PC-9 (cell line): ENCODE measurements around the gene TRPT1. TPM values are rescaled to one million over a fixed set of nuclear protein-coding genes. Genes with fewer than 3 reads are reported as not detected.

ENCODE experiments used
- BruUV-seq: library from RNA; stranded (reverse); fragments of 400-500 nt; replicated peaks from 2 replicates; lab custom pipeline; 2021; lab: Mats Ljungman, UMichigan
- CTCF ChIA-PET: fragments of 300-600 bp; sonication (Branson Sonifier 250); formaldehyde crosslinking; loops from one replicate; lab custom pipeline; 2022; ENCODE audit warnings: antibody characterized with exemption; lab: Charles Lee
- POLR2A ChIA-PET: fragments of 300-600 bp; sonication (Branson Sonifier 250); formaldehyde crosslinking; loops from one replicate; lab custom pipeline; 2022; ENCODE audit warnings: antibody characterized with exemption; ENCODE audit not compliant: unreplicated experiment; lab: Charles Lee
- DNase-seq, 2 experiments: peaks; one replicate each; pipeline versions ENCODE4 v3.0.0 to v3.0.0-alpha.2; 2015 to 2022; ENCODE audit warnings: mixed read lengths in 1 of 2
- H2AFZ ChIP-seq: fragments of 200-600 bp; sonication (generic); 2 replicates; pipeline ENCODE4 v1.8.1; 2017; ENCODE audit warnings: antibody characterized with exemption
- H3F3A ChIP-seq: fragments of 200-600 bp; sonication (generic); 2 replicates; pipeline ENCODE4 v1.8.1; 2017; ENCODE audit warnings: antibody characterized with exemption, mild to moderate bottlenecking, low read depth; ENCODE audit not compliant: insufficient read depth
- H3K27ac ChIP-seq: fragments of 200-600 bp; sonication (generic); 2 replicates; pipeline ENCODE4 v1.6.1; 2016; ENCODE audit warnings: mixed run types
- H3K27me3 ChIP-seq: fragments of 200-600 bp; sonication (generic); 2 replicates; pipeline ENCODE4 v1.6.1; 2016; ENCODE audit warnings: low read depth, mixed run types; ENCODE audit not compliant: insufficient read depth
- H3K36me3 ChIP-seq: fragments of 200-600 bp; sonication (generic); 2 replicates; pipeline ENCODE4 v1.6.1; 2016; ENCODE audit warnings: low read depth, mixed run types
- H3K4me1 ChIP-seq: fragments of 200-600 bp; sonication (generic); replicated peaks from 2 replicates; pipeline ENCODE4 v1.6.1; 2016; ENCODE audit warnings: mixed run types; ENCODE audit not compliant: insufficient read depth
- H3K4me2 ChIP-seq: fragments of 200-600 bp; sonication (generic); 2 replicates; pipeline ENCODE4 v1.6.1; 2017; ENCODE audit warnings: mixed run types
- H3K4me3 ChIP-seq: fragments of 200-600 bp; sonication (generic); 2 replicates; pipeline ENCODE4 v1.6.1; 2016; ENCODE audit warnings: mixed run types
- H3K79me2 ChIP-seq: fragments of 200-600 bp; sonication (generic); 2 replicates; pipeline ENCODE4 v1.6.1; 2017; ENCODE audit warnings: low read depth, mixed run types
- H3K9me2 ChIP-seq: fragments of 200-600 bp; sonication (generic); 2 replicates; pipeline ENCODE4 v1.8.1; 2017; ENCODE audit warnings: mild to moderate bottlenecking; ENCODE audit not compliant: insufficient read depth
- H3K9me3 ChIP-seq: fragments of 200-600 bp; sonication (generic); 2 replicates; pipeline ENCODE4 v1.8.1; 2016; ENCODE audit warnings: low read depth; ENCODE audit not compliant: insufficient read depth
- H4K20me1 ChIP-seq: fragments of 200-600 bp; sonication (generic); 2 replicates; pipeline ENCODE4 v1.8.1; 2017; ENCODE audit not compliant: insufficient read depth
- CTCF ChIP-seq: fragments of 200-600 bp; sonication (generic); conservative IDR thresholded peaks from 2 replicates; pipeline ENCODE4 v1.6.1; 2017; ENCODE audit warnings: mixed run types, antibody characterized with exemption, mild to moderate bottlenecking, moderate library complexity
- EZH2 ChIP-seq: fragments of 200-600 bp; sonication (generic); IDR thresholded peaks from 2 replicates; pipeline ENCODE4 v1.8.0; 2017; ENCODE audit warnings: antibody characterized with exemption, low read depth
- intact Hi-C: fragments of 100-400 bp; cut with micrococcal nuclease; formaldehyde crosslinking; loops from one replicate; pipeline ENCODE4 v1.10.0; 2022; ENCODE audit not compliant: unreplicated experiment
- total RNA-seq: library from RNA; stranded (reverse); gene quantifications from 2 replicates; pipeline ENCODE4 v1.2.3, GENCODE V29; 2021

TRPT1 gene
- total RNA-seq, 1 experiment from 2014 or later: 55.2 TPM

DNA sequence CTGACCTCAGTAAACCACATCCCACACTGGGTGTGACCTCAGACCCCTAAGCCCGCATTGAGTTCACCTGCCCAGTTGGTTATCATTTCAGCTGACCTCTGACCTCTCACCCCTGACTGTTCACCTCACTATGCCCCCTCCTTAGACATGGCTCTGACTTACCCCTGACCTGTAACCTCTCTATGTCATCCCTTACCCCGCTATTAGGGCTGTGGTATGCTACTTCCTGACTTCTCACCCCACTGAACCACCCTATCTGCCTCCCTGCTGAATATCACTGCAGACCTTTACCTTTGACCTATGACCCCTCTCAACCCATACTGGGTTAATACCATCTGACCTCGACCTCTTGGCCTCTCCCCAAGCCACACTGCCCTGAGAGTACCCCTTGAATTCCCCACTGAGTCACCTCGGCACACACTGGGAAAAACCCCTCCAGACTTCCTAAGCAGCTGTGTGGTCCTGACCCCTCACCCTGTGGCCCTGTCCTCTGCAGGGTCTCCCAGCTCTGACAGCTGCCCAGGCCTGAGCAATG is 33.6 kb upstream of the TRPT1 start:
- CTCF ChIA-PET: no interaction called here
- intact Hi-C loops: no loop called here
- no TSS peak for BruUV-seq
- peaks cover 4% of the 10 kb centered on the region; the same call in 1 of the 2 replicates for H4K20me1 ChIP-seq
- peaks cover 14% of the 10 kb centered on the region; the same call in 1 of the 2 replicates for H3K36me3 ChIP-seq
- no peak overlapping the region for H3K27ac ChIP-seq
- H3K9me3 ChIP-seq: no peaks in the 10 kb centered on the region
- H3K9me2 ChIP-seq: no peaks in the 10 kb centered on the region
- H3K4me2 ChIP-seq: no peak overlapping the region
- H3K4me1 ChIP-seq: no peaks in the 10 kb centered on the region
- H3K4me3 ChIP-seq: no peak overlapping the region
- TF ChIP-seq CTCF (no peak), EZH2 (no peak)
- no peak overlapping the region for H2AFZ ChIP-seq
- peaks cover 6% of the 10 kb centered on the region; the same call in 1 of the 2 replicates for H3F3A ChIP-seq
- no peaks in the 10 kb centered on the region for H3K79me2 ChIP-seq
- no peaks in the 10 kb centered on the region for H3K27me3 ChIP-seq
- POLR2A ChIA-PET: no interaction called here
- DNase-seq: peak in 1 of 2 experiments; percentile 6

GRCh38 chr11:64258946-64259532 is 33.1 kb upstream of the TRPT1 start:
- H3K27me3 ChIP-seq: no peaks in the 10 kb centered on the region
- TF ChIP-seq EZH2 (no peak), CTCF (no peak)
- H2AFZ ChIP-seq: no peak overlapping the region
- peaks cover 6% of the 10 kb centered on the region; the same call in 1 of the 2 replicates for H3F3A ChIP-seq
- no peaks in the 10 kb centered on the region for H3K9me3 ChIP-seq
- H3K4me3 ChIP-seq: no peak overlapping the region
- no peaks in the 10 kb centered on the region for H3K4me1 ChIP-seq
- intact Hi-C loops: no loop called here
- H3K9me2 ChIP-seq: no peaks in the 10 kb centered on the region
- no peaks in the 10 kb centered on the region for H3K79me2 ChIP-seq
- H4K20me1 ChIP-seq: peaks cover 4% of the 10 kb centered on the region; the same call in 1 of the 2 replicates
- H3K4me2 ChIP-seq: no peak overlapping the region
- no peak overlapping the region for H3K27ac ChIP-seq
- ChIA-PET POLR2A (no interaction called here), CTCF (no interaction called here)
- no TSS peak for BruUV-seq
- no peak for DNase-seq
- H3K36me3 ChIP-seq: peaks cover 14% of the 10 kb centered on the region; the same call in 1 of the 2 replicates

- ChIA-PET CTCF (interaction anchor here (0.6 to 1.1 kb wide), 4 partner anchors 9 to 458 kb away, joined by 5 to 9 read pairs (median 6); no protein-coding TSS in a partner anchor), POLR2A (no interaction called here)
- Histone ChIP-seq H3K27ac (no peak overlapping the region), H3K9me3 (no peaks in the 10 kb centered on the region), H2AFZ (no peak overlapping the region), H3K27me3 (no peaks in the 10 kb centered on the region), H3K9me2 (no peaks in the 10 kb centered on the region), H3K79me2 (no peaks in the 10 kb centered on the region), H3K36me3 (peaks cover 14% of the 10 kb centered on the region; the same call in 1 of the 2 replicates), H3K4me1 (no peaks in the 10 kb centered on the region), H3K4me2 (no peak overlapping the region), H4K20me1 (peaks cover 4% of the 10 kb centered on the region; the same call in 1 of the 2 replicates), H3F3A (peaks cover 6% of the 10 kb centered on the region; the same call in 1 of the 2 replicates), H3K4me3 (no peak overlapping the region)
- no peak for TF ChIP-seq CTCF
- no peak for TF ChIP-seq EZH2
- intact Hi-C loops: no loop called here
- BruUV-seq: no TSS peak
- DNase-seq: no peak
These were observed 32.4 kb upstream of the TRPT1 start for GRCh38 chr11:64258356-64258755.
